ENCODE results near the gene PUM1.
"Not testable (repeated sequence)": the region's sequence is repeated elsewhere in the genome, so short reads cannot be mapped to it uniquely, and the experiment has no call there.

PUM1 gene

GRCh38 chr1:30988045-30988444 is 77.5 kb downstream of the PUM1 start:
- DNase-seq: no peak

GRCh38 chr1:30986755-30987154 is 78.8 kb downstream of the PUM1 start:
- DNase-seq: no peak

GRCh38 chr1:30984991-30985503 is 80.5 kb downstream of the PUM1 start:
- no peak for DNase-seq

GRCh38 chr1:30984165-30984889 is 81.2 kb downstream of the PUM1 start:
- no peak for DNase-seq

- DNase-seq: no peak
Observed at GRCh38 chr1:30982937-30983336, 82.6 kb downstream of the PUM1 start.

GRCh38 chr1:30982431-30982830 is 83.1 kb downstream of the PUM1 start:
- no peak for DNase-seq

- DNase-seq: no peak
Observed at GRCh38 chr1:30981172-30981571, 84.3 kb downstream of the PUM1 start.

- DNase-seq: no peak
Observed at GRCh38 chr1:30977511-30977910, 88.0 kb downstream of the PUM1 start.

GRCh38 chr1:30977105-30977504 is 88.4 kb downstream of the PUM1 start:
- no peak for DNase-seq

- DNase-seq: no peak
Observed at GRCh38 chr1:30976143-30976542, 89.4 kb downstream of the PUM1 start.

- no peak for DNase-seq
Observed at GRCh38 chr1:30975217-30975616, 90.3 kb downstream of the PUM1 start.

GRCh38 chr1:30974536-30974935 is 91.0 kb downstream of the PUM1 start:
- DNase-seq: no peak

- not testable (repeated sequence) for DNase-seq
Observed at GRCh38 chr1:30972349-30972748, 93.2 kb downstream of the PUM1 start.

- DNase-seq: no peak
Observed at GRCh38 chr1:30971496-30971895, 94.0 kb downstream of the PUM1 start.

GRCh38 chr1:30969903-30970302 is 95.6 kb downstream of the PUM1 start:
- no peak for DNase-seq

- no peak for DNase-seq
Observed at GRCh38 chr1:30968220-30968971, 97.1 kb downstream of the PUM1 start.

GRCh38 chr1:30966690-30967369 is 98.7 kb downstream of the PUM1 start:
- no peak for DNase-seq

GRCh38 chr1:30965924-30966599 is 99.5 kb downstream of the PUM1 start:
- no peak for DNase-seq

- DNase-seq: no peak
Observed at GRCh38 chr1:30964706-30965105, 100.8 kb downstream of the PUM1 start.

- no peak for DNase-seq
Observed at GRCh38 chr1:30962609-30963508, 102.7 kb downstream of the PUM1 start.

- DNase-seq: no peak
Observed at GRCh38 chr1:30957560-30958222, 107.8 kb downstream of the PUM1 start.
